Fibroblast of skin of left biceps (primary cell): ENCODE results near the gene LILRB1.
"Not testable (repeated sequence)": the region's sequence is repeated elsewhere in the genome, so short reads cannot be mapped to it uniquely, and the experiment has no call there.

Experiments
- DNase-seq, 2 experiments: peaks; one replicate each; pipeline ENCODE4 v3.0.0-alpha.2; 2013; ENCODE audit warnings: low read depth in 2 of 2

Gene LILRB1

GRCh38 chr19:54630262-54630661 is at the start of gene LILRB1:
Gene LILRB1, plus strand, starts transcription at chr19:54630484. Its CDS starts 590 bp downstream, at chr19:54631074.
- not testable (repeated sequence) for DNase-seq

- no peak for DNase-seq
Measured at GRCh38 chr19:54586397-54586796, 43.9 kb upstream of the LILRB1 start.

GRCh38 chr19:54587026-54587425 is 43.3 kb upstream of the LILRB1 start:
- no peak for DNase-seq

GRCh38 chr19:54593445-54593844 is 36.8 kb upstream of the LILRB1 start, which contains the start of gene LILRA1:
Gene LILRA1, plus strand, starts transcription at chr19:54593632. Its CDS starts 613 bp downstream, at chr19:54594245.
- DNase-seq = not testable (repeated sequence)

GRCh38 chr19:54593931-54594626 is 36.2 kb upstream of the LILRB1 start:
- not testable (repeated sequence) for DNase-seq

GRCh38 chr19:54594737-54595136 is 35.5 kb upstream of the LILRB1 start:
- DNase-seq = no peak

DNA sequence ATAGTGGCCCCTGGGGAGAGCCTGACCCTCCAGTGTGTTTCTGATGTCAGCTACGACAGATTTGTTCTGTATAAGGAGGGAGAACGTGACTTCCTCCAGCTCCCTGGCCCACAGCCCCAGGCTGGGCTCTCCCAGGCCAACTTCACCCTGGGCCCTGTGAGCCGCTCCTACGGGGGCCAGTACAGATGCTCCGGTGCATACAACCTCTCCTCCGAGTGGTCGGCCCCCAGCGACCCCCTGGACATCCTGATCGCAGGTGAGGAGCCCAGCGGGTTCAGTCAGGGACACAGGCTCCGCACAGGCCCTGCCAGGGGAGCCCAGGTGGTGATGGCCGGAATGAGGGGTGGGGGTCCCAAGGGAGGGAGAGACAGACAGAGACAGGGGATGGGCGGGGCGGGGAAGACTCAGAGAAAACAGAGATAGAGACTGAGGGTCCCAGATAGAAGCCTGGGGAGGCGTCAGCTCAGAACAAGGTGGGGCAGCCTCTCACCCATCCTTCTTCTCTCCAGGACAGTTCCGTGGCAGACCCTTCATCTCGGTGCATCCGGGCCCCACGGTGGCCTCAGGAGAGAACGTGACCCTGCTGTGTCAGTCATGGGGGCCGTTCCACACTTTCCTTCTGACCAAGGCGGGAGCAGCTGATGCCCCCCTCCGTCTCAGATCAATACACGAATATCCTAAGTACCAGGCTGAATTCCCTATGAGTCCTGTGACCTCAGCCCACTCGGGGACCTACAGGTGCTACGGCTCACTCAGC is 34.4 kb upstream of the LILRB1 start:
- not testable (repeated sequence) for DNase-seq

GRCh38 chr19:54600212-54600611 is 30.1 kb upstream of the LILRB1 start:
- no peak for DNase-seq

- no peak for DNase-seq
Measured at GRCh38 chr19:54606230-54606629, 24.1 kb upstream of the LILRB1 start.

DNA sequence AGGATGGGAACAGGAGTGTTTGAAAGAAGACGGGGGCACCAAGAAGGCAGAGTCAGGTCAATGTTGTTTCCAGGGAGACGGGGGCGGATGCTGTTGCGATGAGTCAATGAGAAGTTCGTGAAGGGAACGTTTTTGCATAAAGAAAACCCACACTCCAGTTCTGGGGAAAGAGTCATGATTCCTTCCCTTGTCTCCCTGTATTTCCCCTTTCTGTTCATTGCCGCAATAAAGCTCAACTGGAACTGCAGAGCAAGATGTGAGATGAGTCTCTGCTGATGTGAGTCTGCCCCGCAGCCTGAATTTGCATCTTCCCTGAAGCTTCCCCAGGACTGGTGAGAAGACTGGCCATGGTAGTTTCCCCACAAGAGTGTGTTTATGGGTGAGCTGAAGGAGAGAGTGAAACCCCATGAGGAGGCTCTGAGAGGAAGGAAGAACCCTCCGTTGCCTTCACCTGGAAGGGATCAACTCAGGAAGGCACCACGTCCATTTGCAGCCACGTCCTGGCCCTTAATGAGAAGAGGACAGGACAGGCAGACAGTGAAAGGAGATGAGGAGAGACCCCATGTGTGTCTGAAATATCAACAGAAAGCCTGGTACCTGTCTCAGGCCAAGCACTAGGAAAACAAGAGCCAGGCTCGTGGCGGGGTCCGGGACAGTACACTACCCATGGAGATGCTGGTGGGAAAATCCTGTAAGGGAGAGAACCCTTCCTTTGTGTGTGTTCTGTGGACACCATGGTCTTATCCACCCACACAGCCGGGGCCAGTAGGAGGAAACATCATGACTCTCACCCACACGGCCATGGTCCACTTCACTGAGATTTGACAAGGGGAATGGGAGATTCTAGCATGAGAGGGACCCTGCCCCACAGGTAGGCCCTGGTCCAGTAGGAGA is 23.1 kb upstream of the LILRB1 start:
- DNase-seq = no peak

DNA sequence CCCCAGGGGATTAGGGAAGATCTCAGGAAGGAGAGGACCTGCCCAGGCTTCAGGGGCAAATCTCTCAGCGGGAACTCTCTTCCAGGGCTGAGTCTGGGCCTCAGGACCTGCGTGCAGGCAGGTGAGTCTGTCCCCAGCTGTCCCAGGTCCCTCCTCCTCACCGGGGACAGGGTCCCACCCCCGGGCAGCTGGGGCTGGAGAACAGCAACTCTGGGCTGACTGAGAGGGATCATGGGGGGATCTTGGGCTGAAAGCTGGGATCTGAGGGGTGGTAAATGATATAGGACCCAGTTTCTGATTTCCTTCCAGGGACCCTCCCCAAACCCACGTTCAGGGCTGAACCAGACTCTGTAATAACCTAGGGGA is 22.5 kb upstream of the LILRB1 start:
- no peak for DNase-seq

DNA sequence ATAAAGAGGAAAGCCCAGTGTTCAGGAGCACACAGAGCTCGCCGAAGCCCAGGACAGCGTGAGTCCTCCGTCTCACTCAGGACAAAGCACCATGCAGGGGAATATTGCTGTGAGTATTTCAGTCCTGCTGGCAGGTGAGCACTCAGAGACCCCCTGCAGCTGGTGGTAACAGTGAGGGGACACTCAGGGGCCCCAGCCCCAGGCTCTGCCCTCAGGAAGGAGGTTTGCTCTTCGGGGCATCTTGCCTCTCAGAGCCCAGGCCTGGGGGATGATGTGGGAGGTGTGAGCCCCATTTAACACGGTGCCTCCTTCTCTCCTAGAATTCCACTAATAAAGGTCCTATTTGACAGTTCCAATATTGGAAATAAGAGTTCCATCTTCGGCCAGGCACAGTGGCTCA is 22.1 kb upstream of the LILRB1 start:
- no peak for DNase-seq

DNA sequence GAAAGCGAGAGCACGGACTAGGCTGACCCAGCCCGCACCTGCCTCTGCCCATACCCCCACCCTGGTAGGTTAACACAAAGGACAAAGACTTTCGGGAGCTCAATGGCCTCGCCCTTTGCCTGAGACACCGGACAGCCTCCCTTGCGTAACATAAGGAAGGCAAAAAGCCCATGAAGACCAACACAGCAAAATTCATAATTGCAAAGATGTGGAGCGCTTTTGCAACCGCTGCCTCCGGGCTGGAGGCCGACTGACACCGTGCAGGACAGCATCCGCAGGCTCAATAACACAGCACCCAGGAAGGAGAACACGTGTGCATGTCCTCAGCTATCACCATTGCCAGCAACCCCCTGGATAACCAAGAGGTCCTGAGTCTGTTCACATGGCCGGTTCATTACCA is 21.5 kb upstream of the LILRB1 start:
- no peak for DNase-seq

GRCh38 chr19:54609356-54609791 is 20.9 kb upstream of the LILRB1 start:
- no peak for DNase-seq

- DNase-seq = no peak
Measured at GRCh38 chr19:54612428-54612827, 17.9 kb upstream of the LILRB1 start.

GRCh38 chr19:54614726-54615125 is 15.6 kb upstream of the LILRB1 start:
- DNase-seq = no peak

GRCh38 chr19:54616057-54616456 is 14.2 kb upstream of the LILRB1 start:
- no peak for DNase-seq

DNA sequence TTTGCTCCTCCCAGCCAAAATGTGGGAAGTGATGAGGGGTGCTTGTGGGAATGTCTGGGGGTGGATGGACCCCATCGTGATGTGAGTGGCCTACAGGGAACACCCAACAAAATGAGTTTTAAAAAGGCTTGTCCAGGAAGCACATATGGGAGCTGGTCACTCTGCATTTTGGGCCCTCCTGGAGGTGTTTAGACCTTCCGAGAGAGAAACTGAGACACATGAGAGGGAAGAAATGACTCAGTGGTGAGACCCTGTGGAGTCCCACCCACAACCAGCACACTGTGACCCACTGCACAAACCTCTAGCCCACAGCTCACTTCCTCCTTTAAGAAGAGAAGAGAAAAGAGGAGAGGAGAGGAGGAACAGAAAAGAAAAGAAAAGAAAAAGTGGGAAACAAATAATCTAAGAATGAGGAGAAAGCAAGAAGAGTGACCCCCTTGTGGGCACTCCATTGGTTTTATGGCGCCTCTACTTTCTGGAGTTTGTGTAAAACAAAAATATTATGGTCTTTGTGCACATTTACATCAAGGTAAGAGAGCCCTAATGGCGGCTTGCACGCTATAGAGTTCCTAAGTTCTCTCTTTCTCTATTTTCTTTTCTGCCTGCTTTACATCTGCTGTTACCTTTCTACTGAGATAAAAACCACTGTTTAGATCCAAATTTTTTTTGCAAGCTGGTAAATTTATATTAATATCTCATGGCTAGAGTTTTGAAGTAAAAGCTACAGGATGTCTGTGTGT is 13.3 kb upstream of the LILRB1 start:
- DNase-seq = no peak

DNA sequence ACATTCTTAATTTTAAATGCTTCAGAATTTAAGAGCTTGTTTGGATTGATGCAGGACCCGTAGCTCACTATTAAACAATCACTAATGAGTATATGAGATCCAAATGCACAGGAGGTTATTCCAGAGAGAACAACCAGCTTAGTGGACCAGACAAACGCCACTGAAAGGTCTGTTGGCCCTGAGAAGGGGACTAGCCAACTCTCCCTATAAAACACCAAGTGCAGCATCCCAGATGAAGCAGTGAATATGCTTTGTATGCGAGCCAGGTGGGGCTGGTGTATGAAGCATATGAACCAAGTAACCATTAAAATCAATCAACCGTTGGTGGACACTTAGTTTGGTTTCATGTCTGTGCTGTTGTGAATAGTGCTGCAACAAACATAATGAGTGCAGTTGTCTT is 9.8 kb upstream of the LILRB1 start:
- DNase-seq = no peak

DNA sequence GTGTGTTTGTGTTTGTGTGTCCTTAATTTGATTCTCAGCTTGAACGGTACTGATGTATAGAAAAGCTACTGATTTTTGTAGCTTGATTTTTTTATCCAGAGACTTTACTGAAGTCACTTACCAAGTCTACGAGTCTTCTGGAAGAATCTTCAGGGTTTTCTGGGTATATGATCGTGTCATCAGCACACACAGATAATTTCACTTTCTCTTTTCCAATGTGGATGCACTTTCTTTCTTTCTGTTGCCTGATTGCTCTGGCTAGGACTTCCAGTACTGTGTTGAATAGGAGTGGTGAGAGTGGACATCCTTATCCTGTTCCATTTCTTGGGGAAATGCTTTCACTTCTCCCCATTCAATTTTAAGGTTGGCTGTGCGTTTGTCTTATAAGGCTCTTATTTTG is 7.9 kb upstream of the LILRB1 start:
- no peak for DNase-seq

GRCh38 chr19:54624234-54624633 is 6.0 kb upstream of the LILRB1 start:
- not testable (repeated sequence) for DNase-seq
